ENCODE data around the gene RIPOR3.

DNA sequence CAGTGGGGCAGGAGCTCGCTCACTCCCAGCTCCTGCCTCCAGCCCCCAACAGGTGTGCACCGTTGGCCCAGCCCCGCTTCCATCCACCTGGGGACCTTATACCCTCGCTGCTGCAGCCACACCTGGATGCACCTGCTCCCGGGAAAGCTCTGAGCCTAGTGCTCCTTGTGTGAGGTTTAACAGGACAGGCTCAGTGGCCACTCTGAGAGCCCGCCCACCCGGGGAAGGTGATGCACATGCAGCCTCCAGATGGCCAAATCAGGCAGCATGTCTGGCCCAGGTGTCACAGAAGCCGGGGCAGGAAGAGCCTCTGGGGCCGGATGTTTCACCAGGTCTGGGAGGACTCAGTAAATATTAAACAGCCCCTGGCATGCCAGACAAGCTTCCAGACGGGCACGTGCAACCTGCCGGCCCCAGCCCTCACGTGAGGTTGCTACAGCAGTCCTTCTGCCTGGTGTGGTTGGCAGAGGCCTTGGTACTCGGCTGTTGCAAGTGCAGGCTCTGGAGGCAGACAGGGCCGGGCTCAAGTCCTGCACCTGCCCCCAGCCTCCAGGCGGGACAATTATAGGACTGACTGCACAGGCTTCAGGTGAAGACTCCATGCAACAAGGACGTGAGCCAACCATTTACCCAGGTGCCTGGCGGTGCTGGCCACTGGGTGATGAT is 66.9 kb downstream of the RIPOR3 start:
- TF ChIP-seq CTCF (IDR thresholded peaks at IDR 0.05) (no peak), POLR2A (IDR thresholded peaks at IDR 0.05; ENCODE audit: low read depth) (no peak), POLR2AphosphoS5 (IDR thresholded peaks at IDR 0.05) (no peak), EP300 (IDR thresholded peaks at IDR 0.05) (no peak)
